Suprapubic skin (tissue), 4 donors: ENCODE results near the gene ALDH1L1. TPM values are rescaled to one million over a fixed set of nuclear protein-coding genes. Genes with fewer than 3 reads are reported as not detected.

Experiments used
- DNase-seq, 2 donors: peaks; one replicate each; pipeline ENCODE4 v3.0.0-alpha.2; 2019; ENCODE audit warnings: low spot score in 2 of 2
- H3K27ac ChIP-seq: fragments of 200-600 bp; sonication (generic); one replicate; pipeline ENCODE4 v1.5.1; 2019
- H3K27me3 ChIP-seq: fragments of 200-600 bp; sonication (generic); one replicate; pipeline ENCODE4 v1.5.1; 2019
- H3K36me3 ChIP-seq: fragments of 200-600 bp; sonication (generic); one replicate; pipeline ENCODE4 v1.5.1; 2019
- H3K4me1 ChIP-seq: fragments of 200-600 bp; sonication (generic); one replicate; pipeline ENCODE4 v1.5.1; 2019
- H3K4me3 ChIP-seq: fragments of 200-600 bp; sonication (generic); one replicate; pipeline ENCODE4 v1.5.1; 2019; ENCODE audit warnings: mild to moderate bottlenecking
- H3K9me3 ChIP-seq: fragments of 200-600 bp; sonication (generic); one replicate; pipeline ENCODE4 v1.5.1; 2019
- CTCF ChIP-seq, 2 donors: fragments of 200-600 bp in 1 of 2; fragments of 450-650 bp in 1 of 2; sonication (generic) in 1 of 2; IDR thresholded peaks; one replicate each; pipeline ENCODE4 v1.5.1; 2016 to 2019; ENCODE audit warnings: antibody characterized with exemption in 2 of 2, mild to moderate bottlenecking in 1 of 2, moderate library complexity in 1 of 2
- EP300 ChIP-seq: sonication (generic); formaldehyde crosslinking; IDR thresholded peaks from one replicate; pipeline ENCODE4 v1.6.1; 2017; ENCODE audit warnings: antibody characterized with exemption
- POLR2A ChIP-seq, 2 donors: fragments of 450-650 bp; IDR thresholded peaks; one replicate each; pipeline ENCODE4 v1.6.1; 2017; ENCODE audit warnings: antibody characterized with exemption in 2 of 2, mild to moderate bottlenecking in 2 of 2, moderate library complexity in 2 of 2
- POLR2AphosphoS5 ChIP-seq, 3 donors: sonication (generic); formaldehyde crosslinking; IDR thresholded peaks; one replicate each; pipeline ENCODE4 v1.6.1; 2017; ENCODE audit warnings: antibody characterized with exemption in 3 of 3
- WGBS: methylation state at CpG from one replicate; pipeline ENCODE4 v1.1.5; 2018; 5-methylcytosine and 5-hydroxymethylcytosine counted together
- total RNA-seq, 4 donors: library from RNA; depleted of rRNA; stranded (reverse); fragments of >200 nt; gene quantifications; one replicate each; pipeline ENCODE4 v1.1.0, GENCODE V29; 2016

The ALDH1L1 gene
- total RNA-seq, 4 donors from 2014 or later = 5.1 to 8.5 (median 7.4) TPM

GRCh38 chr3:126103121-126104027 lies 77.0 kb downstream of the ALDH1L1 start:
- H3K4me3 ChIP-seq = no peak overlapping the region
- peak overlapping the region; percentile 31 for H3K27ac ChIP-seq
- WGBS = 89% methylated on average over 10 of the region's 22 CpGs
- H3K36me3 ChIP-seq = no peaks in the 10 kb centered on the region
- H3K9me3 ChIP-seq = no peaks in the 10 kb centered on the region
- peaks cover 12% of the 10 kb centered on the region for H3K4me1 ChIP-seq
- no peaks in the 10 kb centered on the region for H3K27me3 ChIP-seq
- no peak for DNase-seq
- TF ChIP-seq CTCF (IDR thresholded peaks at IDR 0.05) (no peak), POLR2A (IDR thresholded peaks at IDR 0.05) (no peak), POLR2AphosphoS5 (IDR thresholded peaks at IDR 0.05) (no peak), EP300 (no peak)

GRCh38 chr3:126102530-126102951 lies 77.8 kb downstream of the ALDH1L1 start:
- Histone ChIP-seq H3K9me3 (no peaks in the 10 kb centered on the region), H3K27ac (peak overlapping the region; percentile 31), H3K27me3 (no peaks in the 10 kb centered on the region), H3K4me1 (peaks cover 12% of the 10 kb centered on the region), H3K36me3 (no peaks in the 10 kb centered on the region), H3K4me3 (no peak overlapping the region)
- DNase-seq = no peak
- TF ChIP-seq CTCF (IDR thresholded peaks at IDR 0.05) = no peak
- no peak for TF ChIP-seq POLR2A (IDR thresholded peaks at IDR 0.05)
- TF ChIP-seq POLR2AphosphoS5 (IDR thresholded peaks at IDR 0.05) = no peak
- TF ChIP-seq EP300 = no peak
- WGBS = 26% methylated on average over 5 of the region's 5 CpGs

GRCh38 chr3:126102011-126102410 lies 78.4 kb downstream of the ALDH1L1 start:
- Histone ChIP-seq H3K27ac (peak overlapping the region; percentile 48), H3K36me3 (no peaks in the 10 kb centered on the region), H3K9me3 (no peaks in the 10 kb centered on the region), H3K27me3 (no peaks in the 10 kb centered on the region), H3K4me3 (no peak overlapping the region), H3K4me1 (peaks cover 12% of the 10 kb centered on the region)
- TF ChIP-seq EP300 (no peak), POLR2A (IDR thresholded peaks at IDR 0.05) (no peak), CTCF (IDR thresholded peaks at IDR 0.05) (no peak), POLR2AphosphoS5 (IDR thresholded peaks at IDR 0.05) (no peak)
- DNase-seq = no peak
- WGBS = 80% methylated on average over 6 of the region's 8 CpGs

GRCh38 chr3:126101521-126101982 lies 78.8 kb downstream of the ALDH1L1 start:
- Histone ChIP-seq H3K4me1 (peaks cover 12% of the 10 kb centered on the region), H3K9me3 (no peaks in the 10 kb centered on the region), H3K27me3 (no peaks in the 10 kb centered on the region), H3K4me3 (no peak overlapping the region), H3K36me3 (no peaks in the 10 kb centered on the region), H3K27ac (peak overlapping the region; percentile 48)
- TF ChIP-seq POLR2A (IDR thresholded peaks at IDR 0.05) (no peak), EP300 (no peak), POLR2AphosphoS5 (IDR thresholded peaks at IDR 0.05) (no peak)
- DNase-seq = no peak
- WGBS = 82% methylated on average over 8 of the region's 10 CpGs

GRCh38 chr3:126100634-126101301 lies 79.6 kb downstream of the ALDH1L1 start:
- no peaks in the 10 kb centered on the region for H3K36me3 ChIP-seq
- WGBS = 75% methylated on average over 18 of the region's 18 CpGs
- no peak overlapping the region for H3K4me3 ChIP-seq
- no peak overlapping the region for H3K27ac ChIP-seq
- H3K4me1 ChIP-seq = peaks cover 12% of the 10 kb centered on the region
- H3K9me3 ChIP-seq = peaks cover 5% of the 10 kb centered on the region
- DNase-seq = no peak
- H3K27me3 ChIP-seq = no peaks in the 10 kb centered on the region
- TF ChIP-seq POLR2AphosphoS5 (IDR thresholded peaks at IDR 0.05) (no peak), EP300 (no peak), POLR2A (IDR thresholded peaks at IDR 0.05) (no peak), CTCF (IDR thresholded peaks at IDR 0.05) (no peak)
